ENCODE measurements around the gene F7.
"Not testable (repeated sequence)": the region's sequence is repeated elsewhere in the genome, so short reads cannot be mapped to it uniquely, and the experiment has no call there.

Gene F7

GRCh38 chr13:113105032-113105920, at the start of gene F7:
TSS of gene F7 (plus strand) at chr13:113105791. CDS start at chr13:113105842, 51 bp downstream.
- peak; percentile 39 for DNase-seq

GRCh38 chr13:113057084-113057483, 48.5 kb upstream of the F7 start:
- DNase-seq: no peak

GRCh38 chr13:113057559-113057958, 48.0 kb upstream of the F7 start:
- DNase-seq: not testable (repeated sequence)

GRCh38 chr13:113058129-113058987, 47.2 kb upstream of the F7 start:
- no peak for DNase-seq

GRCh38 chr13:113058988-113059850, 46.4 kb upstream of the F7 start:
- DNase-seq: no peak

- no peak for DNase-seq
These were observed 45.7 kb upstream of the F7 start for GRCh38 chr13:113059891-113060290.

GRCh38 chr13:113060557-113061270, 44.9 kb upstream of the F7 start:
- DNase-seq: no peak

GRCh38 chr13:113061271-113061625, 44.3 kb upstream of the F7 start:
- no peak for DNase-seq

GRCh38 chr13:113061796-113062425, 43.7 kb upstream of the F7 start:
- no peak for DNase-seq

- no peak for DNase-seq
These were observed 42.9 kb upstream of the F7 start for GRCh38 chr13:113062691-113063090.

GRCh38 chr13:113063091-113063491, 42.5 kb upstream of the F7 start:
- DNase-seq: no peak

GRCh38 chr13:113064000-113064533, 41.5 kb upstream of the F7 start:
- no peak for DNase-seq

GRCh38 chr13:113064534-113065405, 40.8 kb upstream of the F7 start:
- DNase-seq: no peak

- DNase-seq: no peak
These were observed 40.0 kb upstream of the F7 start for GRCh38 chr13:113065406-113066141.

- no peak for DNase-seq
These were observed 39.5 kb upstream of the F7 start for GRCh38 chr13:113066142-113066455.

- no peak for DNase-seq
These were observed 38.8 kb upstream of the F7 start for GRCh38 chr13:113066746-113067145.

GRCh38 chr13:113069861-113070805, 35.5 kb upstream of the F7 start:
- DNase-seq: no peak

GRCh38 chr13:113070855-113071254, 34.7 kb upstream of the F7 start:
- no peak for DNase-seq

- DNase-seq: no peak
These were observed 33.2 kb upstream of the F7 start for GRCh38 chr13:113072376-113072775.
